Measurements from ENCODE around the gene ZC3H18. TPM values are rescaled to one million over a fixed set of nuclear protein-coding genes. Genes with fewer than 3 reads are reported as not detected.

Gene ZC3H18
- polyA plus RNA-seq, 10 donors, result 23.3 to 33.1 (median 28.0) TPM

GRCh38 chr16:88548131-88548874 is 21.9 kb upstream of the ZC3H18 start:
- no peak for DNase-seq

- no peak for DNase-seq
These were observed 21.2 kb upstream of the ZC3H18 start for GRCh38 chr16:88548985-88549384.

GRCh38 chr16:88549671-88550245 is 20.4 kb upstream of the ZC3H18 start:
- DNase-seq, result no peak

- DNase-seq, result peak in 2 of 3 donors; percentile 76 to 87
These were observed 19.9 kb upstream of the ZC3H18 start for GRCh38 chr16:88550246-88550661.

GRCh38 chr16:88552166-88552565 is 18.0 kb upstream of the ZC3H18 start:
- no peak for DNase-seq

GRCh38 chr16:88552815-88553214 is 17.4 kb upstream of the ZC3H18 start:
- DNase-seq, result no peak

- peak in 1 of 3 donors; percentile 83 for DNase-seq
These were observed 16.5 kb upstream of the ZC3H18 start for GRCh38 chr16:88553739-88554138.

GRCh38 chr16:88554711-88555264 is 15.4 kb upstream of the ZC3H18 start:
- no peak for DNase-seq

GRCh38 chr16:88556294-88556988 is 13.8 kb upstream of the ZC3H18 start:
- DNase-seq, result no peak

- DNase-seq, result peak; percentile 53 to 89 (median 87)
These were observed 11.5 kb upstream of the ZC3H18 start for GRCh38 chr16:88558457-88559442.

GRCh38 chr16:88560714-88561484 is 9.3 kb upstream of the ZC3H18 start:
- DNase-seq, result peak in 2 of 3 donors; percentile 44 to 60

- peak in 2 of 3 donors; percentile 40 to 60 for DNase-seq
These were observed 8.5 kb upstream of the ZC3H18 start for GRCh38 chr16:88561485-88562359.

- no peak for DNase-seq
These were observed 4.0 kb upstream of the ZC3H18 start for GRCh38 chr16:88566158-88566557.

GRCh38 chr16:88568710-88569613 is 1.2 kb upstream of the ZC3H18 start:
- no peak for DNase-seq

- no peak for DNase-seq
These were observed 604 bp upstream of the ZC3H18 start for GRCh38 chr16:88569614-88569984.

- DNase-seq, result no peak
These were observed 489 bp downstream of the ZC3H18 start for GRCh38 chr16:88570691-88571092.

- no peak for DNase-seq
These were observed 5.0 kb downstream of the ZC3H18 start for GRCh38 chr16:88575251-88575650.

- no peak for DNase-seq
These were observed 6.1 kb downstream of the ZC3H18 start for GRCh38 chr16:88576307-88576706.
